GM21576 (cell line): ENCODE results near the gene KATNB1.
"Not testable (repeated sequence)": the region's sequence is repeated elsewhere in the genome, so short reads cannot be mapped to it uniquely, and the experiment has no call there.

Source experiments
- ATAC-seq: cut with Tn5 transposase; IDR thresholded peaks from one replicate; pipeline ENCODE4 v1.9.1; 2021; ENCODE audit warnings: mild to moderate bottlenecking, moderate library complexity; ENCODE audit not compliant: unreplicated experiment

KATNB1 gene

DNA sequence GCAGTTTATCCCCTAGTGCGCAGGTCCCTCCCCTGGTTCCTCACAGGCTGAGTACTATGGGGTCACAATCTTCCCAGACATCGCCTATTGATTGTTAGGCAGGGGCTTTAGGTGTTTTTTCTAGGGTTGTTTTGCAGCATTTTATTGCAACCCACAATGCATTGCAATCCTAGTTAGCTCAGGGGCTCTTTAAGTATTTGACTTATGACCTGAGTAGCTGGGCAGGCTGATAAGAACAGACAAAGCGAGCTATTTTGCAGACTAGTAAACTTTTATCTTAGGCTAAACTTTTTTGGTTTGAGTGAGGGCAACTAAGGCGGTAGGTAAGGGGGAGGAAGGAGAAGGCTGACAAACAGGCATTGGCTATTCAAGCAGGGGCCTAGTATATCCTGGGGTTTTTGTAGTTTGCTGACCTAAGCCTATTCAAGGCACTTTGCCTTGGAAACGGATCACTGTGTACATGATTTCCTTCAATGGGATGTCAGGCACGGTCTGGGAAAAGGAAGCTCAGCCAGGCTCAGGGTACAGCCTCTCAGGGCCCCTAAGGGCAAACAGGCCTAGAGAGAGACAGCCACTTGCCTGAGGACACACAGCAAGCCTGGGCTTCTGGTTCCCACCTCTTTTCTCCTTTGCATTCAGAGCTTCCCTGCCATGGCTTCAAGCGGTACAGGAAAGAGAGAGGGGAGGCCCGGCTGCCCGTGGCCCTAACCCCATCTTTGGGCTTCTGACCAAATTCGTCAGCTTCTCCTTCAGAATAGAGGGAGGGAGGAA, 34.6 kb upstream of the KATNB1 start:
- no peak for ATAC-seq

DNA sequence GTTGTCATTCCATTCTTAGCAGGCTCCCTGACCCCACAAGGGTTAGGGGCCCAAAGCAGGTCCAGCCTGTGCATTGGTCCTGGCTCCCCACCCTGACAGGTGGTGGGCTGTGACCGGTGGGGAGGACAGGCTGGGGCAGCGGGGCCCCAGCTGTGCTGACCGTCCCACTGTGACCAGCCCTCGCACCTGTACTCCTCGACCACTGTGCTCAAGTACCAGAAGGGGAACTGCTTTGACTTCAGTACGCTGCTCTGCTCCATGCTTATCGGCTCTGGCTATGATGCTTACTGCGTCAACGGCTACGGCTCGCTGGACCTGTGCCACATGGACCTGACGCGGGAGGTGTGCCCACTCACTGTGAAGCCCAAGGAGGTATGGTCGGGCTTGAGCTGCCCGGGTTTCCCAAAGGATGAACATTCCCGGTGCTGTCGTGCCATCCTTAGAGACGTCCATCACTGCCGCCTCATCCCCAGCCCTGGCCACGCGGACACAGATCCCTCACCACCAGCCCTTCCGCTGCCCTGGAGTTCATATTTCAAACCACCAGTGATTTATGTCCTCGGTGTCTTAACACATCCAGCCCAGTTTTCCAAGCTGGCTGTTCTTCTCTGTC, 33.7 kb upstream of the KATNB1 start:
- ATAC-seq = no peak

DNA sequence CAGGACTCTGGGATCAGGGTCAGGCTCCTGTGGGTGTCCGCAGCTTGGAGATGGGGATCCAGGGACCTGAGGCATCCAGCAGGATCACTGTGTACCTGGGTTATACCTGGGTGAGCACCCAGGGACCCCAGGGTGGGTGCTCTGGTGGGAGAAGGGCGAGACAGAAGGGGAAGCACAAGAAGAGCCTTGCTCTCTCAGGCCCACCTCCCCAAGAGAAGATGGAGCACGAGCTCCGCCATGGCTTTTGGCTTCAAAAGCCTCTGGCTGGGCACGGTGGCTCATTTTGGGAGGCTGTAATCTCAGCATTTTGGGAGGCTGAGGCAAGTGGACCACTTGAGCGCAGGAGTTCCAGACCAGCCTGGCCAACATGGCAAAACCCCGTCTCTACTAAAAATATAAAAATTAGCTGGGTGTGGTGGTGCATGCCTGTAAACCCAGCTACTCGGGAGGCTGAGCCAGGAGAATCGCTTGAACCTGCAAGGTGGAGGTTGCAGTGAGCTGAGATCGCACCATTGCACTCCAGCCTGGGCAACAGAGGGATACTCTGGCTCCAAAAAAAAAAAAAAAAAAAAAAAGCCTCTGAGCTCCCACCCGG, 32.1 kb upstream of the KATNB1 start:
- ATAC-seq = no peak

DNA sequence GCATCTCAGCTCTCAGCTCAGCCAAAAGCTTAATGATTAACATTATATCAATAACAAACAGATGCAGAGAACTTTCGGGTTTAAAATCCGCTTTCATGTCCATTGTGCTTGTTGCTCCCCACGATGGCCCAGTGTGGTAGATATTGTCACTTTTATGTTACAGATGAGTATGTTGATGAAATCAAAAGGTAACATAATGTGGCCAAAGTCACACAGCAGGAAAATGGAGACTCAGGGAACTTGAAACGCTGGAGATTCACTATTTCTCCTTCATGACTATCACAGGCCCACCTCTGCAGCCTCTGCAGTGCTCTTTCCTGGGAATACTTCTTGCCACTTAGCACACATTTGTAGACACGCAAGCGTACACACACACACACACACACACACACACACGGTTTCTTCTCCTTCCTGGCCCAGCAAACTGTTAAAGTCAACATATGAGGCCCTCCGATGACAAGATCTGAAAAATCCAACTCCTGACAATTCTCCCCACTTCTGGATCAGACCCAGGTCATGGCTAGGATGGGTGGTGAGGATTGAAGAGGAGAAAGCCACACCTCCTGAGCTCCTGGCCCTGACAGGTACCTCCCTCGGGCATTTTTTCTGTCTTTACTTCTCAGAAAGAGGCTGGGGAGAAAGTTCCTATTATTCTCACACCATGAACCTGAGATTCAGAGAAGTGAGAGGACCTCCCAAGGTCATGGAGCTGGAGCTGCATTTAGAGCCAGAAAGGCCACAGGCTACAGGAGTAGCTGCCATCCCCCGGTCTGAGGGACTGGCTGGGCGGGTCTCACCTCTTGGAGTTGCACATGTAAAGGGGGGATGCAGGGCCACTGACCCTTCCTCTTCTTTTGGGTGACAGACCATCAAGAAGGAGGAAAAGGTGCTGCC, 31.3 kb upstream of the KATNB1 start:
- no peak for ATAC-seq

DNA sequence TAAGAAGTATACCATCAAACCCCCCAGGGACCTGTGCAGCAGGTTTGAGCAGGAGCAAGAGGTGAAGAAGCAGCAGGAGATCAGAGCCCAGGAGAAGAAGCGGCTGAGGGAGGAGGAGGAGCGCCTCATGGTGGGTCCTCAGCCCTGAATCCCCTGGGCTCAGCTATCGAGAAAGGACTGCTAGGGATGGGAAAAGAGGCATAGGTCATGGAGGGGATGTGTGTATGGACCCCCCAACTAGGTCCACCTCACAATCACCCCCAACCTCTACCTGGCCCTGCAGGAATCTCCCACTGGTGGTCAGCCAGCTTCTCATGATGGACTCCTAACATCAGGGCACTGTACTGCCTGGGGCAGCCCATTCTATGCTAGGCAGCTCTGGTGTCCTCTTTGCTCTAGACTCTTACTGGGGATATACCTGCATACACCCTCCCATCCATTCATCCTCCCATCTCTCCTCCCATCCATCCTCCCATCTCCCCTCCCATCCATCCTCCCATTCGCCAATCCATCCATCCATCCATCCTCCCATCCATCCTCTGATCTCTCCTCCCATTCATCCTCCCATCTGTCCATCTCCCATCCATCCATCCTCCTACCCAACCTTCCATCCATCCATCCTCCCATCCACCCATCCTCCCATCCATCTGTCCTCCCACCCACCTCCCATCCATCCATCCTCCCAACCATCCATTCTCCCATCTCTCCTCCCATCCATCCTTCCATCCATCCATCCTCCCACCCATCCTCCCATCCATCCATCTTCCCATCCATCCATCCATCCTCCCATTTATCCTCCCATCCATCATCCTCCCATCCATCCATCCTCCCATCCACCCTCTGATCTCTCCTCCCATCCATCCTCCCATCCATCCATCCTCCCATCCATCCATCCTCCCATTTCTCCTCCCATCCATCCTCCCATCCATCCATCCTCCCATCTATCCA, 30.4 kb upstream of the KATNB1 start:
- no peak for ATAC-seq

DNA sequence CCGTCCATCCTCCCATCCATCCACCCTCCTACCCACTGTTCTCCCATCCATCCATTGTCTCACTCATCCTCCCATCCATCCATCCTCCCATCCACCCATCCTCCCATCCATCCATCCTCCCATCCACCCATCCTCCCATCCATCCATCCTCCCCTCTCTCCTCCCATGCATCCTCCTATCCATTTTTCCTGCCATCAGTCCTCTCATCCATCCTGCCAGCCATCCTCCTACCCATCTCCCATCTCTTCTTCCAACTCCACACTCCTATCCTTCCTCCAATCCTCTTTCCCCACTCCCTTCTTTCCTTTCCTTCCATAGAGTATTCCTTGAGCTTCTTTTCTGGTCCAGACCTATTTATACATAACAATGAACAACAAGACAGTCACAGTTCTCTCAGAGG, 28.9 kb upstream of the KATNB1 start:
- no peak for ATAC-seq

DNA sequence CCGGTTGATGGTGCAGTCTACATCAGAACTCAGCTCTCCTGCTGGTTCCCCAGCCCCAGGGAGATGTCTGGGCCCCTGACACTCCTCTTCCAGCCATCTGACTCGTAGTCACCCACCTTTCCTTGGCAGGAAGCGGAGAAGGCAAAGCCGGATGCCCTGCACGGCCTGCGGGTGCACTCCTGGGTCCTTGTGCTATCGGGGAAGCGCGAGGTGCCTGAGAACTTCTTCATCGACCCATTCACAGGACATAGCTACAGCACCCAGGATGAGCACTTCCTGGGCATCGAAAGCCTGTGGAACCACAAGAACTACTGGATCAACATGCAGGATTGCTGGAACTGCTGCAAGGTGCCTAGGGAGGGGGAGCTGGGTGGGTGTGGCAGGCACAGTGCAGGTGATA, 28.2 kb upstream of the KATNB1 start:
- ATAC-seq = no peak

DNA sequence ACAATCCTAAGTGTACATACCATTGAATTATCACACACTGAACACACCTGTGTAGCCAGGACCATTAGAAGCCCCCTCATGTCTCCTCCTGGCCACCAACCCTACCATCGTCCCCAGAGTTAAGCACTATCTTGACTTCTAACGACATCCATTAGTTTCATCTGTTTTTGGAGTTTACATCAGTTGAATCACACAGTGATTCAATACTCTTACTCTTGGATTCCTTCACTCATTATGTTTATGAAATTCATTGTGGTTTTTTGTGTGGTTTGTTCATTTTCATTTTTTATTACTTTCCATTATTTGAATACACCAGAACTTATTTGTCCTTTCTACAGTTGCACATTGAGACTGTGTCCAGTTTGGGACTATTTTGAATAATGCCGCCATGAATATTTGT, 27.4 kb upstream of the KATNB1 start:
- ATAC-seq = no peak

DNA sequence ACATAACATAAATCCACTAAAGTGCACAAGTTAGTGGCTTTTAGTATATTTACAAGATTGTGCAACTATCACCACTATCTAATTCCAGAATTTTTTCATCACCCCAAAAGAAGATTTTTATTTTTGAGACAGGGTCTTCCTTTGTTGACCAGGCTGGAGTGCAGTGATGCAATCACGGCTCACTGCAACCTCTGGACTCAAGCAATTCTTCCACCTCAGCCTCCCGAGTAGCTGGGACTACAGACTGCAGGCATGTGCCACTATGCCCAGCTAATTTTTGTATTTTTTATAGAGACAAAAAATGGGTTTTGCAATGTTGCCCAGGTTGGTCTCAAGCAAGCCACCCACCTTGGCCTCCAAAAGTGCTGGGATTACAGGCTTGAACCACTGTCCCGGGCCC, 25.9 kb upstream of the KATNB1 start:
- no peak for ATAC-seq

DNA sequence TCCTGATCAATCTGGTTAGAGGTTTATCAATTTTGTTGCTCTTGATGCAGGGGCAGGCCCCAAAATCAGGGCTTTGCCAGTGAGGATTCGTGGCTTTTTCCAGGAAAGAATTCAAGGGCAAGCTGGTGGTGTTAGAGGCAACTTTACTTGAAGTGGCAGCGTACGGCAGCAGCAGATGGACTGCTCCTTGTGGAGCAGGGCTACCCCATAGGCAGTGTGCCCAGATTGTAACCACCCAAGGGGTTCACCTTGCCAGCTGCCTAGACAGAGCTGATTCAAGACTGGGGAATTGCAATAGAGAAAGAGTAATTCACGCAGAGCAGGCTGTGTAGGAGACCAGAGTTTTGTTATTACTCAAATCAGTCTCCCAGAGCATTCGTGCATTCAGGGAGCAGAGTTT, 24.2 kb upstream of the KATNB1 start:
- ATAC-seq = no peak

DNA sequence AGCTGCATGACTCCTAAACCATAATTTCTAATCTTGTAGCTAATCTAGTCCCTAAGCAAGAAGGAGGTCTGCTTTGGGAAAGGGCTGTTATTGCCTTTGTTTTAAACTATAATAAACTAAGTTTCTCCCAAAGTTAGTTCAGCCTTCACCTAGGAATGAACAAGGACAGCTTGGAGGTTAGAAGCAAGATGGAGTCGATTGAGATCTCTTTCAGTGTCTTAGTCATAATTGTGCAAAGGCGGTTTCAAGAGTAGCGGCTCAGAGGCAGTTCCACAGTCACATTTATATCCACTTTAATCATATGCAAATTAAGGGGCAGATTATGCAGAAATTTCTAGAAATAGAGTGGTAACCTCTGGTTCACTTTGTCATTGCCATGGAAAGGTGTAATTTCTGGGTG, 23.6 kb upstream of the KATNB1 start:
- no peak for ATAC-seq

DNA sequence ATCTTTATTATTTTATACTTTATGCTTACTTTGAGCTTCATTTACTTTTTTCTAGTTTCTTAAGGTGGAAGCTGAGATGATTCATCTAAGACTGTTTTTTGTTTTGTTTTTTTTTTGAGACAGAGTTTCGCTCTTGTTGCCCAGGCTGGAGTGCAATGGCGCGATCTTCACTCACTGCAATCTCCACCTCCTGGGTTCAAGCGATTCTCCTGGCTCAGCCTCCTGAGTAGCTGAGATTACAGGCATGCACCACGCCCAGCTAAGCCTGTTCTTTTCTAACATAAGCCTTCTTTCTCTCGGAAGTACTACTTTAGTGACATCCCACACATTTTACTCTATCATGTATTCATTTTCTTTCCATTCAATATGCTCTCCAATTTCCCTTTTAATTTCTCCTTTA, 23.0 kb upstream of the KATNB1 start:
- ATAC-seq = not testable (repeated sequence)

DNA sequence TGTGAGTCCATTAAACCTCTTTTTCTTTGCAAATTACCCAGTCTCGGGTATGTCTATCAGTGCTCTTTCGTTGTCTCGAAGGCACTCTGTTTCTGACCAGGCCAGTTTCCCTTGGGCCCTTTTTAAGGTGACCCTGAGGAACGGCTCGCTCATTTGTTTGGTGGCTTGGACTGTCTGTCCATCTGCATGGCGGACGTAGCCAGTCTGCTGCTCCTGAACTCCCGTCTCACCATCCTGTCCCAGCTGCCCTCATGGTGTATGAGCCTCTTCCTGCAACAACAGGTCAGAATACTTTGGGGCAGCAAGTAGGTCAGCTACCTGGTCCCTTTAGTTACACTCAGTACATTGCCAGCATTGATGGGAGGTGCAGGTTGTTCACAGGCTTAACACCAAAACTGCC, 22.0 kb upstream of the KATNB1 start:
- ATAC-seq = no peak

DNA sequence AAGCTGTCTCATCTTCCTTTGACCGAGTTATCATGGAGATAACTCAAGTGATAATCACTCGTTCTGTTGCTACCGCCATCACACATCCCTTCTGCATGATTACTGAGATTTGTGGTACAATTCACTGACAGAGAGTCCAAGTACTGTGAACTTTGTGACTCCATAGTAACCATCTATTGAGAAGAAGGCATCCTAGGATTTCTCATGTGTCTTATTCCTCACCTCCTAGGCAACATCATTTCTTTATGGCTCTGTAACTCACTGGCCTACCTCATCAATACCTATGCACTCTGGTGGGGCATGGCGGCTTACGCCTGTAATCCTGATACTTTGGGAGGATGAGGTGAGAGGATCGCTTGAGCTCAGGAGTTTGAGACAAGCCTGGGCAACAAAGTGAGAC, 21.5 kb upstream of the KATNB1 start:
- no peak for ATAC-seq

DNA sequence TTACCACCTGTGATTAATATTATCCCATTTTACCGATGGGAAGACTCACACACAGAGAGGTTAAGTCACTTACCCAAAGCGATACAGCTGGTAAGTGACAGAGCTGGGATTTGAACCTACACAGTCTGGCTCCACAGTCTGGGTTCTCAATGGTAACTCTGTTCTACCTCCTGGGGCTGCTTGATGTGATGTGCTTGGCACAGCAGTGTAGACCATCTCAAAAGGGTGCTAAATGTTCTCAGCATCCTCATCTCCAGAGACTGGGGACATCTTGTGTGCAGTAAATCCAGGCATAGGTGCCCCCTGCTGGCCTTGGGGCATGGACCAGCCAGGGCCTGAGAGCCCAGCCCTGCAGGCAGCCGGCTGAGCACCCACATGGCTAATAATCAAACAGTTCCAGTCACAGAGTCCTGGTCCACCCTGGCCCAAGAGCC, 15.4 kb upstream of the KATNB1 start:
- no peak for ATAC-seq

DNA sequence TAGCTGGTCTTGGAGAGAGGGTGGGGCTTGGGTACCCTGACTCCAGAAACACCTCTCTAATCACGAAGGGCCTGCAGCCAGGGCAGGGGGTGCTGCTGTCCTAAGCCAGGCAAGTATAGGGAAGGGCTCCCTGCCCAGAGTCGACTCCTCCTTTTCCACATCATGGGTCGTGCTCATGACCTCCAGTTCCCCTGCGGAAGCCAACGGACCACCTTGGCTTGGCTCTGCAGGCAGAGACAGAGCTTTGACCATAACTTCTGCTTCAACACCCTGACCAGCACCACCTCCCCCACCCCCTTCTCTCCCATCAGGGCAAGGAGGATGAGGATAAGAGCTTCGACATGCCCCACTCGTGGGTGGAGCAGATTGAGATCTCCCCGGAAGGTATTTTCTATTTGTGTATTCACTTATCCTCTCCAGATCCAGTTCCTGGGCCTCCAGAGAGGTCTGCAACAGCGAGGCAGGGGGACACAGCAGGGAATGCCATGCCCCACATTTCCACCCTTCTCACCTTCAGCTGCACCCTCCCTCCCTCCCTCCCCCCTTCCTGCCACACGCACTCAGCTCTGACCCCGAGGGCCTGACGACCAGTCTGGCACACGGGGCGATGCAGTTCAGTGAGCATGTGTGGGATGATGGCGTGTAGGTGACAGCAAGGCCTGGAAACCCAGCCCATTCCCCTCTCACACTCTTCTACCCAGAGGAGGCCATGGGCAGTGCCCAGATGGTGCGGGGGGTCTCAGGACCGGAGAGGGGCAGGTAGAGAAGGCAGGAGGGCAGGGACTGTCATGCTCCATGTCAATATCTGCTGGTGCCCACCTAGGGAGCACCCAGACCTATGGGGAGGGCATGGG, 14.0 kb upstream of the KATNB1 start:
- ATAC-seq = no peak

DNA sequence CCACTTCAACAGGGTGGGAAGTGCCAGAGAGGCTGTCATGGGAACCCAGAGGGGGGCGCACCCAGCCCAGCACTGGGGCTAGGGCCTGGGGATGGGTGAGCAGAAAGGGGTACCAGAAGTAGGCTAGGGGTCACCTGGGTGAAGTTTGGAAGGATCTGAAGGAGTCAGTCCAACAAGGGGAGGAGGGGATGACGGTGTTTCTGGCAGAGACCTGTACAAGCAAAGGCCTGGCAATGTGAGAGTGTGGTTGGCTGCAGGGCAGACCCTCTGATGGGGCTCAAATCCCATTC, 13.4 kb upstream of the KATNB1 start:
- ATAC-seq = no peak

DNA sequence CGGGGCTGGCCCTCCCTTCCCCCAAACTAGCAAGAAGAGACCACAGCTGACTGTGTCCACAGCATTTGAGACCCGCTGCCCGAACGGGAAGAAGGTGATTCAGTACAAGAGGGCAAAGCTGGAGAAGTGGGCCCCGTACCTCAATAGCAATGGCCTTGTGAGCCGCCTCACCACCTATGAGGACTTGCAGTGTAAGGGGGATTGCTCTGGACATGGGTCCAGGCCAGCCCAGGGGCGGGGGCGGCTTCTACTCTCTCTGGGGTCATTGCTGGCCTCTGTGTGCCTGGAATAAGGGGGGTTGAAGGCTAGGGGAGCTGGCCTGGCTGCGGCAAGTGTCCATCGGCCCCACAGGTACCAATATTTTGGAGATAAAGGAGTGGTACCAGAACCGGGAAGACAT, 12.9 kb upstream of the KATNB1 start:
- no peak for ATAC-seq

DNA sequence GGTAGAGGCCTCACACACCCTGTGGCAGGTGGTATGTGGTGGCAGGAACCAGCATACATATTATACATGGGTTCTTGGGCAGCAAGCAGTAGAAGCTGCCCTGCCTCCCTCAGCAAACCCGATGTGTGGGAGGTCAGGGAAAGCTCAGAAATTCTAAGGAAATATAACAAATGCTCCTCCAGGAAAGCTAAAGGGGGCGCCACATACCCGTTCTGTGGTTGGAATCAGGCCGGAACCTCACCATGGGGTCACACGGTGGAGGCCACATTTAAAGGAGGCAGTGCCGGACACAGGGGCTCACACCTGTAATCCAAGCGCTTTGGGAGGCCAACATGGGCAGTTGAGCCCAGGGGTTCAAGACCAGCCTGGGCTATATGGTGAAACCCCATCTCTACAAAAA, 12.4 kb upstream of the KATNB1 start:
- no peak for ATAC-seq

DNA sequence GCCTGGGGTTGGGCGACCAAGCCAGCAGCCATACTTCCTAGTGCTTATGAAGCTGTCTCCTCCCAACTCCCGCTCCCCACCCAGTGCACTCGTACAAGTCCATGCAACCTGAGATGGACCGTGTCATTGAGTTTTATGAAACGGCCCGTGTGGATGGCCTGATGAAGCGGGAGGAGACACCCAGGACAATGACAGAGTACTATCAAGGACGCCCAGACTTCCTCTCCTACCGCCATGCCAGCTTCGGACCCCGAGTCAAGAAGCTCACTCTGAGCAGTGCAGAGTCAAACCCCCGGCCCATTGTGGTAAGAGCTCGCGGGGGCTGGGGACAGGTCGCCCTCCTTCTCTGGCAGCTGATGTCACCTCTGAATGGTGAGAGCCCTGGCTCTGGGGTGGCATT, 11.0 kb upstream of the KATNB1 start:
- ATAC-seq = no peak
